Heart left ventricle (tissue), 13 donors: Measurements from ENCODE around the gene TPST2.

Experiments used
- CTCF ChIP-seq, 12 donors: fragments of 200-600 bp; sonication (generic) in 4 of 12; IDR thresholded peaks; one replicate each; pipeline versions ENCODE4 v1.5.0 to v1.8.0; 2018 to 2022; ENCODE audit warnings: antibody characterized with exemption in 12 of 12, mild to moderate bottlenecking in 5 of 12
- POLR2A ChIP-seq, 2 donors: fragments of 450-650 bp; IDR thresholded peaks; one replicate each; pipeline ENCODE4 v1.6.1; 2017; ENCODE audit warnings: antibody characterized with exemption in 2 of 2, mild to moderate bottlenecking in 2 of 2, moderate library complexity in 2 of 2
- donor health status: ischemic (EF 13 %, LVEDD 7.1; RV severe dilation, severe dysfunction).
- donor health status: DM: no; HTN: yes; CAD: no.
- donor health status: DM: no; HTN: no; CAD: no.
- donor health status: ischemic (EF 25% LVEDD 6.9; RV normal size, moderate dysfunction).
- donor health status: ischemic (EF 25% LVEDD 5.7; RV mildly dilated, moderate dysfunction).
- donor health status: ischemic (EF 35%, LVEDD 5.7; RV mildly dilated, moderate dysfunction).
- donor health status: nonischemic (EF 11% LVEDD 7.7; RV severe dilation, severe dysfunction).
- donor health status: DM: yes; HTN: yes; CAD: no.
- donor health status: PGD.
- donor health status: ischemic (EF 29% LVEDD 5.4; RV normal size, mild dysfunction).
- donor health status: nonischemic (EF 23%, LVEDD 6.1; RV moderate dilation, normal function).

GRCh38 chr22:26576026-26576680, 13.8 kb downstream of the TPST2 start:
- TF ChIP-seq CTCF (IDR thresholded peaks at IDR 0.05) (no peak), POLR2A (IDR thresholded peaks at IDR 0.05) (no peak)
